Prostate gland (tissue), 2 donors: ENCODE measurements around the gene SFT2D1. TPM values are rescaled to one million over a fixed set of nuclear protein-coding genes. Genes with fewer than 3 reads are reported as not detected.
"Not testable (repeated sequence)": the region's sequence is repeated elsewhere in the genome, so short reads cannot be mapped to it uniquely, and the experiment has no call there.

ENCODE experiments used
- DNase-seq: peaks from one replicate; pipeline ENCODE4 v3.0.0-alpha.2; 2019; ENCODE audit warnings: low spot score
- H3K27ac ChIP-seq, 2 donors: fragments of 200-600 bp; sonication (generic); 2 replicates each; pipeline ENCODE4 v1.5.1; 2017 to 2019
- H3K27me3 ChIP-seq: fragments of 200-600 bp; sonication (generic); replicated peaks from 2 replicates; pipeline ENCODE4 v1.5.1; 2019; ENCODE audit not compliant: insufficient read depth
- H3K36me3 ChIP-seq, 2 donors: fragments of 200-600 bp; sonication (generic); 1 replicate in 1 of 2; 2 replicates in 1 of 2; pipeline versions ENCODE4 v1.5.1 to v1.8.1; 2017 to 2019
- H3K4me1 ChIP-seq: fragments of 200-600 bp; sonication (generic); replicated peaks from 2 replicates; pipeline ENCODE4 v1.5.1; 2019
- H3K4me3 ChIP-seq, 2 donors: fragments of 200-600 bp; sonication (generic); 2 replicates each; pipeline ENCODE4 v1.5.1; 2017 to 2019
- H3K9me3 ChIP-seq: fragments of 200-600 bp; sonication (generic); 2 replicates; pipeline ENCODE4 v1.5.1; 2017
- POLR2A ChIP-seq: fragments of 450-650 bp; IDR thresholded peaks from one replicate; pipeline ENCODE4 v1.6.1; 2016; ENCODE audit warnings: antibody characterized with exemption, mild to moderate bottlenecking
- POLR2AphosphoS5 ChIP-seq: sonication (generic); formaldehyde crosslinking; IDR thresholded peaks from one replicate; pipeline ENCODE4 v1.6.1; 2017; ENCODE audit warnings: antibody characterized with exemption
- WGBS: methylation state at CpG from one replicate; pipeline ENCODE4 v1.1.5; 2018; 5-methylcytosine and 5-hydroxymethylcytosine counted together
- intact Hi-C: fragments of 100-400 bp; cut with DNase I; formaldehyde crosslinking; loops from one replicate; pipeline ENCODE4 v1.14.2; 2022
- total RNA-seq, 2 donors: library from RNA; depleted of rRNA; stranded (reverse); fragments of >200 nt; gene quantifications; one replicate each; pipeline ENCODE4 v1.1.0, GENCODE V29; 2016
- TF ChIP-seq, protein P1 (sequence below), 4 experiments: fragments of 200-600 bp in 2 of 4; fragments of 450-650 bp in 2 of 4; sonication (generic) in 2 of 4; IDR thresholded peaks; 1 replicate in 3 of 4; 2 replicates in 1 of 4; pipeline ENCODE4 v1.5.1; 2016 to 2019; ENCODE audit warnings: antibody characterized with exemption in 4 of 4, mild to moderate bottlenecking in 2 of 4, moderate library complexity in 2 of 4

Gene SFT2D1
- total RNA-seq, 2 donors from 2014 or later: 64.8 to 72.3 TPM

- Histone ChIP-seq H3K9me3 (no peaks in the 10 kb centered on the region), H3K27ac (no peak overlapping the region), H3K4me1 (no peaks in the 10 kb centered on the region), H3K27me3 (no peaks in the 10 kb centered on the region), H3K4me3 (no peak overlapping the region), H3K36me3 (no peaks in the 10 kb centered on the region)
- intact Hi-C loops: no loop called here
- TF ChIP-seq POLR2AphosphoS5 (no peak), POLR2A (no peak)
- TF ChIP-seq, protein P1, sequence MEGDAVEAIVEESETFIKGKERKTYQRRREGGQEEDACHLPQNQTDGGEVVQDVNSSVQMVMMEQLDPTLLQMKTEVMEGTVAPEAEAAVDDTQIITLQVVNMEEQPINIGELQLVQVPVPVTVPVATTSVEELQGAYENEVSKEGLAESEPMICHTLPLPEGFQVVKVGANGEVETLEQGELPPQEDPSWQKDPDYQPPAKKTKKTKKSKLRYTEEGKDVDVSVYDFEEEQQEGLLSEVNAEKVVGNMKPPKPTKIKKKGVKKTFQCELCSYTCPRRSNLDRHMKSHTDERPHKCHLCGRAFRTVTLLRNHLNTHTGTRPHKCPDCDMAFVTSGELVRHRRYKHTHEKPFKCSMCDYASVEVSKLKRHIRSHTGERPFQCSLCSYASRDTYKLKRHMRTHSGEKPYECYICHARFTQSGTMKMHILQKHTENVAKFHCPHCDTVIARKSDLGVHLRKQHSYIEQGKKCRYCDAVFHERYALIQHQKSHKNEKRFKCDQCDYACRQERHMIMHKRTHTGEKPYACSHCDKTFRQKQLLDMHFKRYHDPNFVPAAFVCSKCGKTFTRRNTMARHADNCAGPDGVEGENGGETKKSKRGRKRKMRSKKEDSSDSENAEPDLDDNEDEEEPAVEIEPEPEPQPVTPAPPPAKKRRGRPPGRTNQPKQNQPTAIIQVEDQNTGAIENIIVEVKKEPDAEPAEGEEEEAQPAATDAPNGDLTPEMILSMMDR (IDR thresholded peaks at IDR 0.05): no peak
- DNase-seq: no peak
- 95% methylated on average over 9 of the region's 9 CpGs for WGBS
These were observed 43.8 kb upstream of the SFT2D1 start for GRCh38 chr6:166386111-166386510.

GRCh38 chr6:166383802-166384363 lies 41.5 kb upstream of the SFT2D1 start:
- intact Hi-C loops: loop anchor here (5.0 kb wide), 2 partner anchors 42 to 243 kb away; partner anchors contain the start of genes RPS6KA2 and SFT2D1
- not testable (repeated sequence) for DNase-seq, H3K4me1 ChIP-seq, H3K27me3 ChIP-seq, H3K36me3 ChIP-seq, H3K9me3 ChIP-seq
- TF ChIP-seq, protein P1 (IDR thresholded peaks at IDR 0.05): peak in 2 of 4 experiments; percentile 5 to 35
- 21% methylated on average over 22 of the region's 22 CpGs for WGBS
- Histone ChIP-seq H3K27ac (peak overlapping the region; percentile 89 to 92), H3K4me3 (peak overlapping the region; percentile 82 to 86)

GRCh38 chr6:166382933-166383801 lies 40.8 kb upstream of the SFT2D1 start, which contains the start of gene MPC1:
MPC1 (minus strand) TSS chr6:166382940; CDS start chr6:166382876, 64 bp downstream.
- peak; percentile 96 for DNase-seq
- TF ChIP-seq, protein P1 (IDR thresholded peaks at IDR 0.05): peak in 1 of 4 experiments; percentile 14
- TF ChIP-seq POLR2AphosphoS5: peak; percentile 81
- TF ChIP-seq POLR2A: peak; percentile 70
- no peaks in the 10 kb centered on the region for H3K4me1 ChIP-seq
- no peaks in the 10 kb centered on the region for H3K27me3 ChIP-seq
- intact Hi-C loops: loop anchor here (5.0 kb wide), 2 partner anchors 41 to 244 kb away; partner anchors contain the start of genes RPS6KA2 and SFT2D1
- H3K27ac ChIP-seq: peak within 1 kb of the TSS; percentile 89 to 92
- under 1% methylated on average over 73 of the region's 94 CpGs for WGBS
- no peaks in the 10 kb centered on the region for H3K9me3 ChIP-seq
- peak within 1 kb of the TSS; percentile 82 to 86 for H3K4me3 ChIP-seq
- no peaks in the 10 kb centered on the region for H3K36me3 ChIP-seq

- DNase-seq: no peak
- 0% methylated on average over 8 of the region's 46 CpGs for WGBS
- H3K4me3 ChIP-seq: peak overlapping the region; percentile 82 to 86
- no peaks in the 10 kb centered on the region for H3K27me3 ChIP-seq
- no peaks in the 10 kb centered on the region for H3K9me3 ChIP-seq
- no peaks in the 10 kb centered on the region for H3K36me3 ChIP-seq
- TF ChIP-seq, protein P1 (IDR thresholded peaks at IDR 0.05): no peak
- TF ChIP-seq POLR2AphosphoS5 (no peak), POLR2A (no peak)
- no peaks in the 10 kb centered on the region for H3K4me1 ChIP-seq
- intact Hi-C loops: loop anchor here (5.0 kb wide), 2 partner anchors 40 to 245 kb away; partner anchors contain the start of genes RPS6KA2 and SFT2D1
- H3K27ac ChIP-seq: peak overlapping the region; percentile 89 to 92
These were observed 40.2 kb upstream of the SFT2D1 start for GRCh38 chr6:166382500-166382932.
